Measurements from ENCODE around the gene RNF223. TPM values are rescaled to one million over a fixed set of nuclear protein-coding genes. Genes with fewer than 3 reads are reported as not detected.

RNF223 gene
- total and polyA plus RNA-seq, 2 of the 8 experiments (the other 6 are each of a cell fraction or from before 2014, with no cell fraction given): not detected

- TF ChIP-seq TAF7 (optimal IDR thresholded peaks at IDR 0.05; ENCODE audit: borderline replicate concordance, low read depth, low read length) (no peak), KDM1A (IDR thresholded peaks at IDR 0.05; ENCODE audit: borderline replicate concordance, low read length) (no peak), SP4 (IDR thresholded peaks at IDR 0.05; ENCODE audit: low read length) (no peak), POU5F1 (IDR thresholded peaks at IDR 0.05; ENCODE audit: low read depth, low read length) (no peak), RXRA (IDR thresholded peaks at IDR 0.05; ENCODE audit: insufficient read depth, low read depth, low read length) (no peak)
Measured at GRCh38 chr1:1065265-1065939, 8.7 kb downstream of the RNF223 start (continued).

Measured in H1 (cell line).